Heart right ventricle (tissue), 16 donors: ENCODE results near the gene RPS6KA2. TPM values are rescaled to one million over a fixed set of nuclear protein-coding genes. Genes with fewer than 3 reads are reported as not detected.
A peak's percentile ranks its signal among the peaks of the same experiment; 100 is the strongest.

Experiments
- ATAC-seq, 8 donors: fragments of 200-7000 bp; cut with Tn5 transposase; one replicate each; pipeline ENCODE4 v1.9.1; 2020; ENCODE audit warnings: mild to moderate bottlenecking in 8 of 8, moderate library complexity in 8 of 8, moderate number of reproducible peaks in 1 of 8
- DNase-seq, 2 donors: peaks; one replicate each; pipeline ENCODE4 v3.0.0-alpha.2; 2020
- H3K27ac ChIP-seq, 10 donors: fragments of 200-600 bp; sonication (generic) in 2 of 10; one replicate each; pipeline versions ENCODE4 v1.5.0 to v1.8.0; 2020 to 2022; ENCODE audit warnings: mild to moderate bottlenecking in 3 of 10
- H3K27me3 ChIP-seq, 7 donors: fragments of 200-600 bp; one replicate each; pipeline ENCODE4 v1.8.0; 2021 to 2022; ENCODE audit warnings: mild to moderate bottlenecking in 2 of 7
- H3K36me3 ChIP-seq, 9 donors: fragments of 200-600 bp; sonication (generic) in 1 of 9; one replicate each; pipeline versions ENCODE4 v1.5.0 to v1.8.0; 2020 to 2022; ENCODE audit warnings: mild to moderate bottlenecking in 2 of 9
- H3K4me1 ChIP-seq, 9 donors: fragments of 200-600 bp; sonication (generic) in 1 of 9; one replicate each; pipeline versions ENCODE4 v1.5.0 to v1.8.0; 2020 to 2022; ENCODE audit warnings: mild to moderate bottlenecking in 4 of 9
- H3K4me3 ChIP-seq, 10 donors: fragments of 200-600 bp; sonication (generic) in 2 of 10; one replicate each; pipeline versions ENCODE4 v1.5.0 to v1.8.0; 2020 to 2022; ENCODE audit warnings: mild to moderate bottlenecking in 7 of 10, moderate library complexity in 2 of 10
- H3K9me3 ChIP-seq, 11 donors: fragments of 200-600 bp in 10 of 11; sonication (generic) in 2 of 11; one replicate each; pipeline versions ENCODE4 v1.5.0 to v1.8.0; 2013 to 2022; ENCODE audit warnings: mild to moderate bottlenecking in 2 of 11, control low read depth in 1 of 11, moderate library complexity in 1 of 11
- WGBS, 2 donors: extraction: QIAGEN DNeasy Blood & Tissue Kit; methylation state at CpG; one replicate each; pipeline ENCODE4 v1.1.7; 2013; ENCODE audit warnings: inconsistent platforms in 1 of 2; 5-methylcytosine and 5-hydroxymethylcytosine counted together
- intact Hi-C, 10 donors: fragments of 100-400 bp; cut with DNase I; formaldehyde crosslinking; loops; one replicate each; pipeline versions ENCODE4 v1.11.1 to v1.14.2; 2022
- polyA plus RNA-seq, 2 donors: library from polyadenylated mRNA; stranded (reverse); fragments of 200-250 nt; gene quantifications; one replicate each; pipeline ENCODE4 v1.2.3, GENCODE V29; 2013
- total RNA-seq, 10 donors: library from RNA; stranded (reverse); fragmentation: NEBNext Ultra II Directional in 3 of 10; extraction: Animal tissue kit (Norgen Biotek cat#: 25700) in 3 of 10; gene quantifications; one replicate each; pipeline versions ENCODE4 v1.2.1 to v1.2.4, GENCODE V29; 2021 to 2023
- TF ChIP-seq, protein P1 (sequence below), 9 donors: fragments of 200-600 bp; sonication (generic) in 2 of 9; IDR thresholded peaks; one replicate each; pipeline versions ENCODE4 v1.5.0 to v1.8.0; 2021 to 2022; ENCODE audit warnings: antibody characterized with exemption in 9 of 9, mild to moderate bottlenecking in 5 of 9, moderate library complexity in 1 of 9
- donor health status: Arrhythmogenic right ventricular cardiomyopathy.
- donor health status: ischemic (EF 13 %, LVEDD 7.1; RV severe dilation, severe dysfunction).
- donor health status: healthy with polysubstance abuse.
- donor health status: DM: no; HTN: yes; CAD: no.
- donor health status: DM: no; HTN: no; CAD: no.
- donor health status: ischemic (EF 25% LVEDD 6.9; RV normal size, moderate dysfunction).
- donor health status: ischemic (EF 25% LVEDD 5.7; RV mildly dilated, moderate dysfunction).
- donor health status: healthy.
- donor health status: DM: yes; HTN: yes; CAD: no.
- donor health status: Ischemic cardiomyopathy.
- donor health status: ischemic (EF 35%, LVEDD 5.7; RV mildly dilated, moderate dysfunction).
- donor health status: nonischemic (EF 11% LVEDD 7.7; RV severe dilation, severe dysfunction).
- donor health status: DM: yes; HTN: yes; CAD: no.
- donor health status: PGD.
- donor health status: ischemic (EF 29% LVEDD 5.4; RV normal size, mild dysfunction).
- donor health status: nonischemic (EF 23%, LVEDD 6.1; RV moderate dilation, normal function).

The RPS6KA2 gene
- total and polyA plus RNA-seq, 12 donors, result 20.3 to 91.4 (median 73.7) TPM

DNA sequence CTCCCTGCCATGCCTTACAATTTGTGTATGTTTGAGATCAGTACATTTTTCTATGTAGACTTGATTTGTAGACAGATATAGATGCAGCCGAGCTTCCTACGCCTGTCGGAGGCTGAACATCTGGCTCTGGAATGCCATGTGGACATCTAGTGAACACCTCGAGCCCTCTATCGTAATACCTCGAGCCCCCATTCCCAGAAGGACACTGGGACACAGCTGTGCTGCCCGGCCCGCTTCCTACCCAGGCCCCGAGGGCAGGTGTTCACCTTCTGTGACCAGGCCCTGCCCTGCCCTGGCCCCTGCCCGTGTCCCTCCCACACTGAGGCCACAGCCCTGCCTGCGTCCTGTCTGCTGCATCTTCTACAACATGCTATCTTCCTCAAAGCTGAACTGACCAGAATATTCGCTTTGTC, 12.9 kb downstream of the RPS6KA2 start:
- H3K27me3 ChIP-seq, result no peaks in the 10 kb centered on the region
- no peaks in the 10 kb centered on the region for H3K9me3 ChIP-seq
- TF ChIP-seq, protein P1, sequence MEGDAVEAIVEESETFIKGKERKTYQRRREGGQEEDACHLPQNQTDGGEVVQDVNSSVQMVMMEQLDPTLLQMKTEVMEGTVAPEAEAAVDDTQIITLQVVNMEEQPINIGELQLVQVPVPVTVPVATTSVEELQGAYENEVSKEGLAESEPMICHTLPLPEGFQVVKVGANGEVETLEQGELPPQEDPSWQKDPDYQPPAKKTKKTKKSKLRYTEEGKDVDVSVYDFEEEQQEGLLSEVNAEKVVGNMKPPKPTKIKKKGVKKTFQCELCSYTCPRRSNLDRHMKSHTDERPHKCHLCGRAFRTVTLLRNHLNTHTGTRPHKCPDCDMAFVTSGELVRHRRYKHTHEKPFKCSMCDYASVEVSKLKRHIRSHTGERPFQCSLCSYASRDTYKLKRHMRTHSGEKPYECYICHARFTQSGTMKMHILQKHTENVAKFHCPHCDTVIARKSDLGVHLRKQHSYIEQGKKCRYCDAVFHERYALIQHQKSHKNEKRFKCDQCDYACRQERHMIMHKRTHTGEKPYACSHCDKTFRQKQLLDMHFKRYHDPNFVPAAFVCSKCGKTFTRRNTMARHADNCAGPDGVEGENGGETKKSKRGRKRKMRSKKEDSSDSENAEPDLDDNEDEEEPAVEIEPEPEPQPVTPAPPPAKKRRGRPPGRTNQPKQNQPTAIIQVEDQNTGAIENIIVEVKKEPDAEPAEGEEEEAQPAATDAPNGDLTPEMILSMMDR (IDR thresholded peaks at IDR 0.05), result no peak
- DNase-seq (no peak), ATAC-seq (peak in 3 of 8 donors; percentile 13 to 31 (median 20))
- no peak overlapping the region for H3K4me3 ChIP-seq
- peaks cover 15 to 60% (median 49%) of the 10 kb centered on the region in 9 donors for H3K4me1 ChIP-seq
- peak overlapping the region; percentile 52 to 84 (median 70) for H3K27ac ChIP-seq
- intact Hi-C loops, result loop anchor here in 3 of 10 donors (5.0 kb wide), 2 partner anchors 37 to 57 kb away; no protein-coding TSS in a partner anchor
- WGBS, 2 donors, result 80 to 88% methylated on average over 12 of the region's 12 CpGs
- H3K36me3 ChIP-seq, result peaks cover 0 to 16% (median 0%) of the 10 kb centered on the region in 9 donors

GRCh38 chr6:166613027-166613426, 14.0 kb downstream of the RPS6KA2 start:
- intact Hi-C loops, result loop anchor here in 3 of 10 donors (5.0 kb wide), 2 partner anchors 36 to 56 kb away; no protein-coding TSS in a partner anchor
- DNase-seq (no peak), ATAC-seq (no peak)
- Histone ChIP-seq H3K4me3 (no peak overlapping the region), H3K4me1 (peaks cover 15 to 57% (median 48%) of the 10 kb centered on the region in 9 donors), H3K9me3 (no peaks in the 10 kb centered on the region), H3K27ac (peak overlapping the region in 7 of 10 donors; percentile 31 to 84 (median 49)), H3K36me3 (peaks cover 0 to 7% (median 0%) of the 10 kb centered on the region in 9 donors), H3K27me3 (no peaks in the 10 kb centered on the region)
- 75 to 85% methylated on average over 7 of the region's 7 CpGs for WGBS, 2 donors
- TF ChIP-seq, protein P1 (IDR thresholded peaks at IDR 0.05), result no peak

DNA sequence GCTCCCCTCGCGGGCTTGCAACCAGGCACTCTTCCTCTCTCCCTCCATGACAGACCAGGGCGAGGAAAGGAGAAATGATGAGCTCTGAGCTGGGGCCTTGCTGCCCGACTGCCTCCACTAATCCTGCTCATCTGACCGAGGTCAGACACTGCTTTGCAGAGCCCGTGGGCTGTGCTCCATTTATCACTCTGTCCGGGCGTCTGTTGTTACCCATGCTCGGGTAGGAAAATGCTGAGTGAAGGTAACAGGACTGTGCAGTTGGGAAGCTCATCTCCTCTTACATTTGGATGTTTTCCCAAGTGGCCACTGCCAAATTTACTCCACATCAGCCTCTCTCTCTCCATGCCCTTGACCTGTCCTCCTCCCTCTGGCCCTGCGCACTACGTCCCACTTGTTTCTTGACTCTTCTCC, 14.6 kb downstream of the RPS6KA2 start:
- H3K27me3 ChIP-seq, result no peaks in the 10 kb centered on the region
- TF ChIP-seq, protein P1 (IDR thresholded peaks at IDR 0.05), result no peak
- peak overlapping the region in 7 of 10 donors; percentile 31 to 84 (median 49) for H3K27ac ChIP-seq
- ATAC-seq (peak in 7 of 8 donors; percentile 9 to 72 (median 52)), DNase-seq (peak in 1 of 2 donors; percentile 34)
- no peak overlapping the region for H3K4me3 ChIP-seq
- H3K36me3 ChIP-seq, result peaks cover 0 to 3% (median 0%) of the 10 kb centered on the region in 9 donors
- 56 to 64% methylated on average over 11 of the region's 11 CpGs for WGBS, 2 donors
- H3K9me3 ChIP-seq, result no peaks in the 10 kb centered on the region
- intact Hi-C loops, result loop anchor here in 3 of 10 donors (5.0 kb wide), 2 partner anchors 35 to 55 kb away; no protein-coding TSS in a partner anchor
- peaks cover 15 to 60% (median 48%) of the 10 kb centered on the region in 9 donors for H3K4me1 ChIP-seq

- no peak for ATAC-seq
- WGBS, 2 donors, result 92 to 97% methylated on average over 4 of the region's 4 CpGs
Measured at GRCh38 chr6:166611631-166612030, 15.4 kb downstream of the RPS6KA2 start.

More at GRCh38 chr6:166611631-166612030, 15.4 kb downstream of the RPS6KA2 start:
- H3K4me3 ChIP-seq, result no peak overlapping the region
- intact Hi-C loops, result loop anchor here in 3 of 10 donors (5.0 kb wide), 2 partner anchors 34 to 54 kb away; no protein-coding TSS in a partner anchor
- no peaks in the 10 kb centered on the region for H3K9me3 ChIP-seq
- peaks cover 15 to 57% (median 44%) of the 10 kb centered on the region in 9 donors for H3K4me1 ChIP-seq
- TF ChIP-seq, protein P1 (IDR thresholded peaks at IDR 0.05), result no peak
- no peaks in the 10 kb centered on the region for H3K27me3 ChIP-seq
- peak in 1 of 2 donors; percentile 2 for DNase-seq
- H3K27ac ChIP-seq, result peak overlapping the region in 1 of 10 donors; percentile 84
- peaks cover 0 to 3% (median 0%) of the 10 kb centered on the region in 9 donors for H3K36me3 ChIP-seq
